Lung (tissue), 12 donors: ENCODE data around the gene CDKN3. TPM values are rescaled to one million over a fixed set of nuclear protein-coding genes. Genes with fewer than 3 reads are reported as not detected.

ENCODE experiments used
- ATAC-seq: fragments of 200-7000 bp; cut with Tn5 transposase; one replicate; pipeline ENCODE4 v1.9.1; 2020; ENCODE audit warnings: moderate number of reproducible peaks; ENCODE audit not compliant: insufficient read depth, low FRiP score
- DNase-seq, 3 donors: peaks; one replicate each; pipeline ENCODE4 v3.0.0-alpha.2; 2013 to 2017
- H3K27ac ChIP-seq, 2 donors: one replicate each; pipeline ENCODE4 v1.5.1; 2013; ENCODE audit warnings: mild to moderate bottlenecking in 2 of 2, moderate library complexity in 2 of 2, control low read depth in 1 of 2, inconsistent platforms in 1 of 2, low read depth in 1 of 2, low read length in 1 of 2
- H3K27me3 ChIP-seq, 3 donors: one replicate each; pipeline ENCODE4 v1.5.1; 2013; ENCODE audit warnings: low read length in 2 of 3; ENCODE audit not compliant: control insufficient read depth in 3 of 3, insufficient read depth in 3 of 3
- H3K36me3 ChIP-seq, 4 donors: one replicate each; pipeline ENCODE4 v1.5.1; 2013; ENCODE audit warnings: low read length in 4 of 4, mild to moderate bottlenecking in 1 of 4, moderate library complexity in 1 of 4; ENCODE audit not compliant: control insufficient read depth in 4 of 4, insufficient read depth in 4 of 4
- H3K4me1 ChIP-seq, 5 donors: one replicate each; pipeline ENCODE4 v1.5.1; 2013; ENCODE audit warnings: low read length in 5 of 5, mild to moderate bottlenecking in 2 of 5, moderate library complexity in 1 of 5; ENCODE audit not compliant: control insufficient read depth in 5 of 5, insufficient read depth in 5 of 5
- H3K4me3 ChIP-seq: one replicate; pipeline ENCODE4 v1.5.1; 2013; ENCODE audit warnings: mild to moderate bottlenecking, control low read depth, moderate library complexity
- H3K9ac ChIP-seq, 2 donors: one replicate each; pipeline ENCODE4 v1.5.1; 2013; ENCODE audit warnings: low read length in 2 of 2, control low read depth in 1 of 2; ENCODE audit not compliant: insufficient read depth in 1 of 2
- H3K9me3 ChIP-seq, 4 donors: one replicate each; pipeline ENCODE4 v1.5.1; 2013; ENCODE audit warnings: low read length in 3 of 4, mild to moderate bottlenecking in 1 of 4, moderate library complexity in 1 of 4; ENCODE audit not compliant: control insufficient read depth in 4 of 4, insufficient read depth in 3 of 4
- CTCF ChIP-seq: IDR thresholded peaks from 2 replicates; pipeline ENCODE4 v1.5.1; 2012; ENCODE audit warnings: mild to moderate bottlenecking; ENCODE audit errors: control extremely low read depth, extremely low read depth
- WGBS, 2 donors: extraction: QIAGEN DNeasy Blood & Tissue Kit; methylation state at CpG; one replicate each; pipeline ENCODE4 v1.1.7; 2013; 5-methylcytosine and 5-hydroxymethylcytosine counted together
- polyA plus RNA-seq, 2 donors: library from polyadenylated mRNA; stranded (reverse); fragments of 200-250 nt; gene quantifications; one replicate each; pipeline ENCODE4 v1.2.1, GENCODE V29; 2013
- total RNA-seq, 2 donors: library from RNA; depleted of rRNA in 1 of 2; stranded (reverse); fragments of >200 nt in 1 of 2; gene quantifications; one replicate each; pipeline ENCODE4 v1.2.1, GENCODE V29; 2014 to 2021
- donor health status: control.
- donor health status: control.
- donor health status: Bipolar disorder and iron deficiency.
- donor health status: healthy.
- donor health status: DM: yes; HTN: yes; CAD: no.

Gene CDKN3
- total and polyA plus RNA-seq, 4 donors: 1.5 to 5.7 (median 4.6) TPM

GRCh38 chr14:54423991-54424390 lies 27.2 kb downstream of the CDKN3 start:
- no peak for ATAC-seq
- no peak overlapping the region for H3K27ac ChIP-seq
- no peak overlapping the region for H3K9ac ChIP-seq
- no peak overlapping the region for H3K4me3 ChIP-seq
- peaks cover 0 to 21% (median 9%) of the 10 kb centered on the region in 4 donors for H3K36me3 ChIP-seq
- H3K9me3 ChIP-seq: no peaks in the 10 kb centered on the region
- peaks cover 0 to 5% (median 0%) of the 10 kb centered on the region in 5 donors for H3K4me1 ChIP-seq
- no peaks in the 10 kb centered on the region for H3K27me3 ChIP-seq
- no peak for TF ChIP-seq CTCF
- no peak for DNase-seq

- peaks cover 0 to 21% (median 12%) of the 10 kb centered on the region in 4 donors for H3K36me3 ChIP-seq
- WGBS, 2 donors: 62 to 82% methylated on average over 4 of the region's 4 CpGs
- H3K27me3 ChIP-seq: no peaks in the 10 kb centered on the region
- H3K9ac ChIP-seq: no peak overlapping the region
- DNase-seq (no peak), ATAC-seq (no peak)
- H3K9me3 ChIP-seq: no peaks in the 10 kb centered on the region
- H3K27ac ChIP-seq: no peak overlapping the region
- no peak for TF ChIP-seq CTCF
- peaks cover 0 to 5% (median 0%) of the 10 kb centered on the region in 5 donors for H3K4me1 ChIP-seq
- H3K4me3 ChIP-seq: no peak overlapping the region
These were observed 27.7 kb downstream of the CDKN3 start for GRCh38 chr14:54424479-54424901.

GRCh38 chr14:54425068-54425467 lies 28.3 kb downstream of the CDKN3 start:
- Histone ChIP-seq H3K9me3 (no peaks in the 10 kb centered on the region), H3K36me3 (peaks cover 4 to 27% (median 15%) of the 10 kb centered on the region in 4 donors), H3K4me1 (peaks cover 0 to 5% (median 0%) of the 10 kb centered on the region in 5 donors), H3K27me3 (no peaks in the 10 kb centered on the region), H3K4me3 (no peak overlapping the region), H3K9ac (no peak overlapping the region), H3K27ac (no peak overlapping the region)
- no peak for TF ChIP-seq CTCF
- DNase-seq (no peak), ATAC-seq (no peak)
- WGBS, 2 donors: 73 to 93% methylated on average over 2 of the region's 2 CpGs
